ENCODE data around the gene ZBTB5.
"Not testable (repeated sequence)": the region's sequence is repeated elsewhere in the genome, so short reads cannot be mapped to it uniquely, and the experiment has no call there.

The ZBTB5 gene

GRCh38 chr9:37486256-37486615 is 21.0 kb upstream of the ZBTB5 start:
- DNase-seq, result no peak

GRCh38 chr9:37485389-37486255 is 20.4 kb upstream of the ZBTB5 start, which contains the start of gene POLR1E:
Gene POLR1E (plus strand): TSS chr9:37485948. CDS start chr9:37486048, 100 bp downstream.
- DNase-seq, result peak; percentile 97

DNA sequence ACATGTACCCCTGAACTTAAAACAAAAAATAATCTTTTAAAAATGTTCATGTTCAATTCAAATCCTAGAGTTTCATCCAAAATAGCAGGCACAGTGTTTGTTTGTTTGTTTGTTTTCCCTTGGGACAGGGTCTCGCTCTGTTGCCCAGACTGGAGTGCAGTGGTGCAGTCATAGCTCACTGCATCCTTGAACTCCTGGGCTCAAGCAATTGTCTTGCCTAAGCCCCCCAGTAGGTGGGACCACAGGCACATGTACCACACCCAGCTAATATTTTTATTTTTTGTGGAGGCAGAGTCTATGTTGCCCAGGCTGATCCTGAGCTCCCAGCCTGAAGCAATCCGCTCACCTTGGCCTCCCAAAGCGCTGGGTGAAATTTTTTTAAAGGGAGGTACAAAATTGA is 15.5 kb upstream of the ZBTB5 start:
- no peak for DNase-seq

DNA sequence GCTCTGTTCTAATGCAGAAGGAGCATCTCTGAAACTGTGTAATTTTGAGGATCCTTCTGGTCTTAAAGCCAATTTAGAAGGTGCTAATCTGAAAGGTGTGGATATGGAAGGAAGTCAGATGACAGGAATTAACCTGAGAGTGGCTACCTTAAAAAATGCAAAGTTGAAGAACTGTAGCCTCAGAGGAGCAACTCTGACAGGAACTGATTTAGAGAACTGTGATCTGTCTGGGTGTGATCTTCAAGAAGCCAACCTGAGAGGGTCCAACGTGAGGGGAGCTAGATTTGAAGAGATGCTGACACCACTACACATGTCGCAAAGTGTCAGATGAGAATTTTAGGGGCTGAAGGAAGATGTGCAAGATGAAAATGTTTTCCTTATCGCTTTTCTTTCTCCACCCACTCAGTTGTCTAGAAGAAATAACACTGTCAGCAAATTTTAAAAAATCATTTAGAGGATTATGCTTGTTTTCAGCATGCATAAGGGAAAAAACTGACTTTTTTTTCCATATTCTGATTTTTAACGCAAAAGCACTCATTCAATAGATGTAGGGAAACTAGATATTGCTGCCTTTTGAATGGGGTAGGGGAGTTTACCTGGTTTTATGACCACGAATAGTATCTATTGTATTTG is 12.9 kb upstream of the ZBTB5 start:
- DNase-seq, result not testable (repeated sequence)

GRCh38 chr9:37477443-37477842 is 12.2 kb upstream of the ZBTB5 start:
- DNase-seq, result not testable (repeated sequence)

GRCh38 chr9:37476930-37477329 is 11.7 kb upstream of the ZBTB5 start:
- no peak for DNase-seq

DNA sequence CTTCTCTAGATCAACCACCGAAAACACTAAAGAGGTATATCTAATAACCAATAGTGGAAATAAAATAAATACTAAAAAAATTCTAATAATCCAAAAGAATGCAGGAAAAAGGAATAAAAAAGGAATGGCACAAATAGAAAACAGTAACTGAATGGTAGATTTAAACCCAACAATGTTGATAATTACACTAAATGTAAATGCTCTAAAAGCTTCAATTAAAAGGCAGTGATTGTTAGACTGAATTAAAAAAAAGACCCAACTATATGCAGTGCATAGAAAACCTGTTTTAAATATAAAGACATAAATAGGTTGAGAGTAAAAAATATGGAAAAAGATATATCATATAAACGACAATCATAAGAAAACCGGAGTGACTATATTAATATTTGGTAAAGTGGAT is 9.2 kb upstream of the ZBTB5 start:
- DNase-seq, result no peak

DNA sequence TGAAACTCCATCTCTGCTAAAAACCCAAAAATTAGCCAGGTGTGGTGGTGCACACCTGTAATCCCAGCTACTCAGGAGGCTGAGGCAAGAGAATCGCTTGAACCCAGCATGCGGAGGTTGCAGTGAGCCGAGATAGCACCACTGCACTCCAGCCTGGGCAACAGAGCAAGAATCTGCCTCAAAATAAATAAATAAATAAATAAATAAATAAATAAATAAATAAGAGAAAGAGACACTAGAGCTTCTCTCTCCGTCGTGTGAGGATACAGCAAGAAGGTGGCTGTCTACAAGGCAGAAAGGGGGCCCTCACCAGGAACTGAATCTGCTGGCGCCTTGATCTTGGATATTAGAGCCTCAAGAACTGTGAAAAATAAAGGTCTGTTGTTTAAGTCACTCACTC is 8.7 kb upstream of the ZBTB5 start:
- not testable (repeated sequence) for DNase-seq

DNA sequence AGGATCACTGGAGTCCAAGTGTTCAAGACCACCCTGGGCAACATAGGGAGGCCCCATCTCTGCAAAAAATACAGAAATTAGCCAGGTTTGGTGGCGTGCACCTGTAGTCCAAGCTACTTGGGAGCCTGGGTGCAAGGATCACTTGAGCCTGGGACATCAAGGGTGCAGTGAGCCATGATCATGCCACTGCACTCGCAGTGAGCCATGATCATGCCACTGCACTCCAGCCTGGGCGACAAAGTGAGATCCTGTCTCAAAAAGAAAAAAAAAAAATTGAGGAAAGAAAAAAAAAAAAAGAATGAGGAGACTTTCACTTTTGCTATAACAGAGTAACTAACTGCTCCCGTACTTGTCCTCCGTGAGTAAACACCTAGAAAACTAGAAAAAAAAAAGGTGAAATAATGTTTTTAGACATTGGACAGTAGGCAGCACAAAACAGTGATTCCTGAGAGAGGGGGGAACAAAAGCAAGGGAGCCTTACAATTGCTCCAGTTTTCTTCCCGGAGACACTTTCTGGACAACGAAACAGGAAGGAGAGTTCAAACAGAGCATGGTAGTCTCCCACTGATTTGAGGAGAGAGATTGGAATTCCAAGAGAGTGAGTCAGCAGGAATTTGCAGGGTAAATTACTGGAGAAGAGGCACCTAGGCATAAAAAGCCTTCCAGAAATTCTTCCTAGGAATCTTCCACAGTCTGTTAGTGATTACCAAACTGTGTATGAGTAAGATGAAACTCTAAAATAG is 6.9 kb upstream of the ZBTB5 start:
- no peak for DNase-seq

DNA sequence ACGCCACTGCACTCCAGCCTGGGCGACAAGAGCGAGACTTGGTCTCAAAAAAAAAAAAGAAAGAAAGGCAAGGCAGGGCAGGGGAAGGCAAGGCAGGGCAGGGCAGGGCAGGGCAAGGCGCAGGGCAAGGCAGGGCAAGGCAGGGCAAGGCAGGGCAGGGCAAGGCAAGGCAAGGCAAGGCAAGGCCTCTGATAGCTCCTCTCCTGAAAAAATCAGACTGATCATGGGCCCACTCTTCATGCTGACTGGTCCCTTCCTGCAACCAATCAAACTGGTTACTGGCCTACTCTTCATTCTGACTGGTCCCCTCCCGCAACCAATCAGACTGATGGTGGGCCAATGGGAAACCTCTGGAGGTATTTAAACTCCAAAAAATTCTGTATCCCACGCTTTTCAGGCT is 3.4 kb upstream of the ZBTB5 start:
- no peak for DNase-seq

GRCh38 chr9:37467530-37467929 is 2.3 kb upstream of the ZBTB5 start:
- not testable (repeated sequence) for DNase-seq

DNA sequence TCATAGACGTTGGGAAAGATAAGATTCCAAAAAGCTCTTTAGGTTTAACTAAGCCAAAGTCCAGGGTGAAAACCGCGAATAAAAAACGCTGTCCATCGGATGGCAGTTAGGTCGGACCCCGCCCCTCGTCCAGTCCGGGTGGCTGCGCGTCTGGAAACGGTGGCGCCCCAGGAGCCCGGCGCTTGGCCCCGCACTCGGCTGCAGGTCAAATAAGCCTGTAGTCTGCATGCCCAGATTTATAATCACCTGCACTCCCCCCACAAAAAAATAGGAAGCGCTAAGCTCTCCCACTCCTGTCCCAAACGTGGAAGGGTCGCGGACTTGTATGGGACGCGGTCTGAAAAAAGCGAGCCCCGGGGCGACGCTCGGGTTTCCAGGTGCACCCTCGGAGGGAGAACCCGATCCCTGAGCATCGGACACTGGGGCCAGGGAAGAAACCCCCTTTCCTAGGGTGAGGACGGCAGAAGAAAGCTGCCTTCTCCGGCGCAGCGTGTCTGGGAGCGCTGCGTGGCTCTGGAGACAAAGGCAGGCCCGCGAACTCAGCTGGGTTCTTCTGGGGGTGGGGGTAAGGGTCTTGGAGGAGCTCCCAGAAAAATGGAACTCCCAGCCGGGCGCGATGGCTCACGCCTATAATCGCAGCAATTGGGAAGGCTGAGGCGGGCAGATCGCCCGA is 923 bp upstream of the ZBTB5 start:
- DNase-seq, result peak; percentile 24

DNA sequence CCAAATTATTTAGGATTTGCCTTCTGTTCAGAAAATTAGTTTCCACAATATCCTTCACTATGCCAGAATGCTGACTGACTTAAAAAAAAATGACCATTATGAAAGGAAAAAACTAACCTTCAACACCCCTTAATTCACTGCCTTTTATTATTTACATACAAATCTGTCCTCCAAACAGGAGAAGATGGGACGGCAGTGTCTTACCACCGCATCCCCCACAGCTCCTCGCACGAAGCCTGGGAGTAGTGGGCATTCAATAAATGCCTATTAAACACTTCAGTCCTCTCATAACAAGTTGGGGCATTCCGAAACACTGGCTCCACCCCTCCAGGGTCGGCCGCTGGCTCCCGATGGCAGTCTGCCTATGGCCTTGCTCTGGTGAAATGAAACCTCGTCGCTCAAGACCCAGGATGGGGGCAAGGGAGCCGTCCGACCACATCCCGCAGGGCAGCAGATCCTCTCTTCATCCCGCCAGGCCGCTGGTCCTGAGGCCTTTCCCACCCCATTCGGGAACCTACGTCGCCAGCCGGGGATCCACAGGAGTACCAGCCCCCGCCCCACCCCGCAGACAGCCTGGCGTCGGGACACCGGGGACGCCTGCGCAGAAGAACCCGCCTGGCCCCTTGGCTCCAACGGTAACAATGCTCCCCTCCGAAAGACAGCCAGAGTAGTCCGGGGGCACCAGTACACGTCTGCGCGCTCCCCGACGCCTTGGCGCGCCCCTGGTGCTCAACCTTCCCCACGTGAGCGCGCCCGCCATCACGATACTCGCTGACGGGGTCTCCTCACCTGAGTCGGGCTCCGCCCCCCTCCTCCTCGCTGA is 613 bp downstream of the ZBTB5 start:
- DNase-seq, result peak; percentile 86

DNA sequence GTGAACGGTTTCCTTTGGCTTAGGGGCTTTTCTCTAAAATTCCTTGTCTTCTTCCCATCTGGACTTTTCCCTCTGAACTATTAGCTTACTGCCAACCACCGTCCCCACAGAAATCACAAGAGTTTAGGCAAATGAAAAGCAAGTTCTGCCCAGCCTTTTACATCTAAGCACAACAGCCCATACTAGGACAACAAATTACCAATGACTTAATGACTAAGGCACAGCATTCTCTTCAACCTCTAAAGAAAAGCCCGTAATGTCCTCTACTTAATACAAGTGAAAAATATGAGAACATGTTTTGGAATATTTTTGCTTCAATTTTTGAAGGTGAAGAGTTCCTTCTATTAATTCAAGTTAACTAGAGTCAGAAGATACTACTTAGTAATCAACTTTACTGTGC is 1.2 kb downstream of the ZBTB5 start:
- no peak for DNase-seq

GRCh38 chr9:37456817-37457216 is 8.4 kb downstream of the ZBTB5 start:
- no peak for DNase-seq

- DNase-seq, result no peak
Observed at GRCh38 chr9:37455884-37456647, 9.2 kb downstream of the ZBTB5 start.

DNA sequence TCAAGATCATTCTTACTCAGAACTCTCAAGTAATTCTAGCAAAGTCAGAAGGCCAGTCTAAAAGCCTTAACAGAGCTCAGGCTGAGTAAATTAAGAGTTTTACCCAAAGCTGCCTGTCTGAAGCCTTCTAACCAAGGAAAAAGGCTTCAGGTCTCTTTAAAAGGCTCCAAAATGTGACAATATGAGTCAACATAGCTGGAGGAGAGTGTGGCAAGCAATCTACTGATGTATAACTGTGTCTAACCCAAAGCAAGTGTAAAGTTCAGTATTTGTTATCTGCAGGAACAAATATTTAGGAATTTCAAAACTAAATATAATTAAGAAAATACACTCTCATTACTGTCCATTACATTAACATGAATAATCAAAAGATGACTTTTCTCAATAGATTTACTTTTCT is 11.0 kb downstream of the ZBTB5 start:
- DNase-seq, result no peak

DNA sequence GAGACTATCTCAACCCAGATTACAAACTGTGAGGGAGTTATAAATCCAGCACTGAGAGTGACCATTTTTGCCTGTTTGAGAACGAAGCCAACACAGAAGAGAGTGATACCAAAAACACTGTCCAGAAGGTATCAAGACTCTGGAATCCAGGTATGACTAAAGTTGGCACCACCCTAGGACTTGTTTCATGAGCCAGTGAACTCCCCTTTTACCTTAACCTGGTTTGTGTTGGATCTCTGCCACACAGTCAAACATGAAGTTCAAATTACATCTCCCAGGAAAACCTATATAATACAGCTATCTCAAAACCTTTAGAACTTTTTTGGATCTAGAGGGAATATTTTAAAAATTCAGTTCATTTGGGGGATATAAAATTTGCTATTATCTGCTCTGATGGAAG is 11.4 kb downstream of the ZBTB5 start:
- no peak for DNase-seq

DNA sequence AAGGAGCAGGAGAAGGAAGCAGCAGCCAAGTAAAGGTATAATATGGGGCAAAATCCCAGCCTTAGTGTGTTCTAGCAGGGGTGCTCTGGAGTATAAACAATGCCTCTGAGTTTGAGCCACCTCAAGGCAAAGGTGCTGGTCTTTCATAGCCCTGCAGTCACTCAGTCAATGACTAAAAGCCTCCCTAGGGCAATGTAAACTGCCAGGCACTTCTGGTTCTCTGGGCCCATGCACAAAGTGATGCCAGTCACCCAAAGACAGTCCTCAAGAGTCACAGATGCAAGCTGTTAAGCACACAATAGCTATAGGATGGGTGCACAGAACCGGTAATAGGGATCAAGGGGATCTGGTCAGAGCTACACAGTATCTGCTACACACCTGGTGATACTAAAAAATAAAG is 12.6 kb downstream of the ZBTB5 start:
- no peak for DNase-seq

DNA sequence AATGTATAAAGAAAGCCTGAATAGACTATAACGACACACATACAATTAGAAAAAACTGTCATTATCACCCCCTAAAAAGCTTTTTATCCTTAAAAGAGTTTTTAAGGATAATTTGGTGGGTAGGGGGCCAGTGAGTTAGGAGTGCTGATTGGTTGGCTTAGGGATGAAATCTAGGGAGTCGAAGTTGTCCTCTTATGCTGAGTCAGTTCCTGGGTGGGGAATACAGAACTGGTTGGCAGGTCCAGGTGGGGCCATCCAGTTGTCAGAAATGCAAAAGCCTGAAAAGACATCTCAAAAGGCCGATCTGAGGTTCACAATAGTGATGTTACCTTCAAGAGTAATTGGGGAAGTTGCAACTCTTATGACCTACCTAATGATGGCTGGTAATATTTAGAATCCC is 13.6 kb downstream of the ZBTB5 start:
- DNase-seq, result no peak

- DNase-seq, result no peak
Observed at GRCh38 chr9:37449862-37450632, 15.2 kb downstream of the ZBTB5 start.
